ENCODE results near the gene UBB.
"Not testable (repeated sequence)": the region's sequence is repeated elsewhere in the genome, so short reads cannot be mapped to it uniquely, and the experiment has no call there.

The UBB gene

DNA sequence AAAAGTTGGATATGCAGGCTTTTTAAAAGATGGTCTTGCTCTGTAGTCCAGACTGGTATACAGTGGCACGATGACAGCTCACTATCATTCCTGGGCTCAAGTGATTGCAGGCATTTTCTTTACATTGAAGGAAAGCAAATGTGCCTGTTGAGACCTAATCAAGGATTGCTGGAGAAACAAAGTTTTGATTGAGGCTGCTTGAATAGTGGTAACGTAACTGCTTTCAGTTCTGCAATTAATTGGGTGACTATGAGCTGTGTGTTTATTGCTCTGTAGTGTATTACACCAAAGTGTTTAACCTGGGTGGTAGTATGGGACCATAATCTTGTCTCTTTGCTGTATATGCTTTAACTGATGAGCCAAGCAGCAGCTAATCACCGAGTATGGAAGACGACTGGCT lies 2.3 kb downstream of the UBB start:
- H3K9ac ChIP-seq (ENCODE audit: low read depth, low read length, poor library complexity, severe bottlenecking) = peak overlapping the region; percentile 98
- peaks cover 30% of the 10 kb centered on the region for H4K20me1 ChIP-seq (ENCODE audit: insufficient read depth, low read length, poor library complexity, severe bottlenecking)
- peaks cover 39% of the 10 kb centered on the region for H3K79me2 ChIP-seq (ENCODE audit: insufficient read depth, low read length)
- H3K4me3 ChIP-seq (ENCODE audit: low read length, poor library complexity, severe bottlenecking) = peak overlapping the region; percentile 89
- no peak overlapping the region for H2AFZ ChIP-seq (ENCODE audit: low read length)
- no peaks in the 10 kb centered on the region for H3K9me3 ChIP-seq (ENCODE audit: insufficient read depth, low read depth, low read length)
- peaks cover 22% of the 10 kb centered on the region for H3K4me1 ChIP-seq (ENCODE audit: insufficient read depth, low read length, poor library complexity, severe bottlenecking)
- peaks cover 6% of the 10 kb centered on the region; the same call in 1 of the 2 replicates for H3F3A ChIP-seq (ENCODE audit: low read depth)
- no peak for TF ChIP-seq CTCF (conservative IDR thresholded peaks at IDR 0.05; ENCODE audit: low read length)
- TF ChIP-seq EZH2phosphoT487 (IDR thresholded peaks at IDR 0.05; ENCODE audit: borderline replicate concordance) = no peak
- peaks cover 20% of the 10 kb centered on the region for H3K36me3 ChIP-seq (ENCODE audit: insufficient read depth, low read length)
- no peaks in the 10 kb centered on the region for H3K27me3 ChIP-seq (ENCODE audit: insufficient read depth, low read length, poor library complexity, severe bottlenecking)
- peak overlapping the region; percentile 96 for H3K4me2 ChIP-seq (ENCODE audit: low read depth, low read length, poor library complexity, severe bottlenecking)
- H3K9me2 ChIP-seq (replicated peaks; ENCODE audit: low read depth, low read length) = no peaks in the 10 kb centered on the region

DNA sequence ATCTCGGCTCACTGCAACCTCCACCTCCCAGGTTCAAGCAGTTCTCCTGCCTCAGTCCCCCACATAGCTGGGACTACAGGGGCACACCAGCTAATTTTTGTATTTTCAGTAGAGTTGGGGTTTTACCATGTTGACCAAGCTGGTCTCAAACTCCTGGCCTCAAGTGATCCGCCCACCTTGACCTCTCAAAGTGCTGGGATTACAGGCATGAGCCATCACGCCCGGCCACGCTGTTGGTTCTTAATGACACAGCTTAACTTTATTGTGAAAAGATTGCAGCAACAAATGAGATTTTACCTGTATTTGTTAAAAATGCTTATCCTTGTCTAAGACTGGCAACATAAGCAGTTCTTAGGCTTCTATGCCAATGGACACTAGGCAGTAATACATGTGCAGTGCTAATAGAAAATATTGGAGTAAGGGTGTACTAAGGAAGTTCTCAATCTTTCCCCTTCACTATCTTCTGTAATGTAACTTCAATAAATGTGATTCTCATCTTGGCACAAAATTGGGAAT lies 2.9 kb downstream of the UBB start:
- Histone ChIP-seq H3K9me3 (ENCODE audit: insufficient read depth, low read depth, low read length) (no peaks in the 10 kb centered on the region), H3K4me1 (ENCODE audit: insufficient read depth, low read length, poor library complexity, severe bottlenecking) (peaks cover 22% of the 10 kb centered on the region), H3K4me3 (ENCODE audit: low read length, poor library complexity, severe bottlenecking) (peak overlapping the region; percentile 89), H3K9me2 (replicated peaks; ENCODE audit: low read depth, low read length) (no peaks in the 10 kb centered on the region), H2AFZ (ENCODE audit: low read length) (no peak overlapping the region), H3K36me3 (ENCODE audit: insufficient read depth, low read length) (peaks cover 20% of the 10 kb centered on the region), H4K20me1 (ENCODE audit: insufficient read depth, low read length, poor library complexity, severe bottlenecking) (peaks cover 30% of the 10 kb centered on the region), H3F3A (ENCODE audit: low read depth) (peaks cover 6% of the 10 kb centered on the region; the same call in 1 of the 2 replicates), H3K9ac (ENCODE audit: low read depth, low read length, poor library complexity, severe bottlenecking) (peak overlapping the region; percentile 98), H3K27me3 (ENCODE audit: insufficient read depth, low read length, poor library complexity, severe bottlenecking) (no peaks in the 10 kb centered on the region), H3K79me2 (ENCODE audit: insufficient read depth, low read length) (peaks cover 39% of the 10 kb centered on the region), H3K4me2 (ENCODE audit: low read depth, low read length, poor library complexity, severe bottlenecking) (peak overlapping the region; percentile 96)
- TF ChIP-seq CTCF (conservative IDR thresholded peaks at IDR 0.05; ENCODE audit: low read length) = no peak
- TF ChIP-seq EZH2phosphoT487 (IDR thresholded peaks at IDR 0.05; ENCODE audit: borderline replicate concordance) = no peak

GRCh38 chr17:16384557-16384956 lies 3.7 kb downstream of the UBB start:
- H3K79me2 ChIP-seq (ENCODE audit: insufficient read depth, low read length) = peaks cover 39% of the 10 kb centered on the region
- H3K36me3 ChIP-seq (ENCODE audit: insufficient read depth, low read length) = peaks cover 20% of the 10 kb centered on the region
- no peak overlapping the region for H3K9ac ChIP-seq (ENCODE audit: low read depth, low read length, poor library complexity, severe bottlenecking)
- H3K9me2 ChIP-seq (replicated peaks; ENCODE audit: low read depth, low read length) = no peaks in the 10 kb centered on the region
- peaks cover 6% of the 10 kb centered on the region; the same call in 1 of the 2 replicates for H3F3A ChIP-seq (ENCODE audit: low read depth)
- peaks cover 22% of the 10 kb centered on the region for H3K4me1 ChIP-seq (ENCODE audit: insufficient read depth, low read length, poor library complexity, severe bottlenecking)
- peaks cover 30% of the 10 kb centered on the region for H4K20me1 ChIP-seq (ENCODE audit: insufficient read depth, low read length, poor library complexity, severe bottlenecking)
- H3K9me3 ChIP-seq (ENCODE audit: insufficient read depth, low read depth, low read length) = no peaks in the 10 kb centered on the region
- no peak for TF ChIP-seq CTCF (conservative IDR thresholded peaks at IDR 0.05; ENCODE audit: low read length)
- no peak for TF ChIP-seq EZH2phosphoT487 (IDR thresholded peaks at IDR 0.05; ENCODE audit: borderline replicate concordance)
- H3K27me3 ChIP-seq (ENCODE audit: insufficient read depth, low read length, poor library complexity, severe bottlenecking) = no peaks in the 10 kb centered on the region
- H2AFZ ChIP-seq (ENCODE audit: low read length) = no peak overlapping the region
- H3K4me3 ChIP-seq (ENCODE audit: low read length, poor library complexity, severe bottlenecking) = peak overlapping the region; percentile 89
- peak overlapping the region; percentile 96 for H3K4me2 ChIP-seq (ENCODE audit: low read depth, low read length, poor library complexity, severe bottlenecking)

DNA sequence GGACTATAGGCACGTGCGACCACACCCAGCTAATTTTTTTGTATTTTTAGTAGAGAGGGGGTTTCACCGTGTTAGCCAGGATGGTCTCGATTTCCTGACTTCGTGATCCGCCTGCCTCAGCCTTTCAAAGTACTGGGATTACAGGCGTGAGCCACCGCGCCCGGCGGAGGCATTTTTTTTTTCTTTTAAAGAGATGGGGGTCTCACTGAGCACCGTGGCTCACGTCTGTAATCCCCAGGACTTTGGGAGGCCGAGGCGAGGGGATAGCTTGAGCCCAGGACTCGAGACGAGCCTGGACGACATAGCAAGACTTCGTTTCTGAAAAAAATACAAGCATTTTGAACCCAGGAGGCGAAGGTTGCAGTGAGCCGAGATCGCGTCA lies 5.2 kb downstream of the UBB start:
- Histone ChIP-seq H3K4me1 (ENCODE audit: insufficient read depth, low read length, poor library complexity, severe bottlenecking) (peaks cover 22% of the 10 kb centered on the region), H3K79me2 (ENCODE audit: insufficient read depth, low read length) (peaks cover 39% of the 10 kb centered on the region), H3K4me2 (ENCODE audit: low read depth, low read length, poor library complexity, severe bottlenecking) (peak overlapping the region; percentile 63), H3K9ac (ENCODE audit: low read depth, low read length, poor library complexity, severe bottlenecking) (peak overlapping the region; percentile 45), H4K20me1 (ENCODE audit: insufficient read depth, low read length, poor library complexity, severe bottlenecking) (peaks cover 30% of the 10 kb centered on the region), H3K36me3 (ENCODE audit: insufficient read depth, low read length) (peaks cover 20% of the 10 kb centered on the region), H3K4me3 (ENCODE audit: low read length, poor library complexity, severe bottlenecking) (peak overlapping the region; percentile 67), H2AFZ (ENCODE audit: low read length) (peak overlapping the region; percentile 60; the same call in 1 of the 2 replicates)
- H3K9me2 ChIP-seq (replicated peaks; ENCODE audit: low read depth, low read length); H3K27me3 ChIP-seq (ENCODE audit: insufficient read depth, low read length, poor library complexity, severe bottlenecking); H3F3A ChIP-seq (ENCODE audit: low read depth); H3K9me3 ChIP-seq (ENCODE audit: insufficient read depth, low read depth, low read length): not testable (repeated sequence)
